ENCODE results near the gene PARD3B.

The PARD3B gene

DNA sequence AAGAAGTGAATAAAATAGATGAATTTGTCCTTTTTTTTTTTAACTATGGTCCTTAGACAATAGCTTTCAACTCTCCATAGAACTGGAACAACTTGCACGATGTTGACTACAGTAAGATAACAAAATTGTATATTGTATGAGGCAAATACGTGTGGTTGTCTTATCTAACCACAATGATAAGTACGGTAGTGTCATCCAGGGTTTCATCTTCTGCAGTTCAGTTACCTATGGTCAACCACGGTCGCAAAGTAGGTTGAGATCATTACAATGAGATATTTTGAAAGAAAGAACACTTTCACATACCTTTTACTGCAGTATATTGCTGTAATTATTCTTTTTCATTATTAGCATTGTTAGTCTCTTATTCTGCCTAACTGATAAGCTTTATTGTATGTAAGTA, 295.2 kb downstream of the PARD3B start:
- H3K4me1 ChIP-seq (ENCODE audit: control insufficient read depth, insufficient read depth, low read length): no peaks in the 10 kb centered on the region
- no peaks in the 10 kb centered on the region for H3K9me3 ChIP-seq (ENCODE audit: control insufficient read depth, low read length)
- H3K27me3 ChIP-seq (ENCODE audit: control insufficient read depth, insufficient read depth, low read length): no peaks in the 10 kb centered on the region
- H3K36me3 ChIP-seq (ENCODE audit: control insufficient read depth, insufficient read depth, low read length): no peaks in the 10 kb centered on the region
- no peak overlapping the region for H3K4me3 ChIP-seq (ENCODE audit: low read length)
- H3K9ac ChIP-seq (ENCODE audit: low read length): no peak overlapping the region

DNA sequence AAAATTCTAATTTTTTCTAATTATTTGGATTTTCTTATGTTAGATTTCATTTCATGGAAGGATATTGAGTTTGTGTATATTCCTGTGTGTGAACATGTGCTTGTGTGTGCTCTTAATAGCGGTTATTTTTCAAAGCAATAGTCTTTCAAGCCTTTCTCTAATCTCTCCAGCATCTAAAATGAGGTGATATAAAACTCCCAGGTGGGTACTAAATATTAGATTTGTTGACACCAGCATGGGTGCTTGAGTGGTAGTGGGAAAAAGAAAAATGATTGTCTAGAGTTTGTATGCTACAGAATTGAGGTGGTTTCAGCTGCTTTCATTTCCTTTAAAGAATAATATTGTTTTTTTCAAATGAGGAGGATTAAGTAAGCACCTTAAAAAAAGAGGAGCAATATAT, 296.8 kb downstream of the PARD3B start:
- Histone ChIP-seq H3K9me3 (ENCODE audit: control insufficient read depth, low read length) (no peaks in the 10 kb centered on the region), H3K9ac (ENCODE audit: low read length) (no peak overlapping the region), H3K36me3 (ENCODE audit: control insufficient read depth, insufficient read depth, low read length) (no peaks in the 10 kb centered on the region), H3K4me3 (ENCODE audit: low read length) (no peak overlapping the region), H3K27me3 (ENCODE audit: control insufficient read depth, insufficient read depth, low read length) (no peaks in the 10 kb centered on the region), H3K4me1 (ENCODE audit: control insufficient read depth, insufficient read depth, low read length) (no peaks in the 10 kb centered on the region)

DNA sequence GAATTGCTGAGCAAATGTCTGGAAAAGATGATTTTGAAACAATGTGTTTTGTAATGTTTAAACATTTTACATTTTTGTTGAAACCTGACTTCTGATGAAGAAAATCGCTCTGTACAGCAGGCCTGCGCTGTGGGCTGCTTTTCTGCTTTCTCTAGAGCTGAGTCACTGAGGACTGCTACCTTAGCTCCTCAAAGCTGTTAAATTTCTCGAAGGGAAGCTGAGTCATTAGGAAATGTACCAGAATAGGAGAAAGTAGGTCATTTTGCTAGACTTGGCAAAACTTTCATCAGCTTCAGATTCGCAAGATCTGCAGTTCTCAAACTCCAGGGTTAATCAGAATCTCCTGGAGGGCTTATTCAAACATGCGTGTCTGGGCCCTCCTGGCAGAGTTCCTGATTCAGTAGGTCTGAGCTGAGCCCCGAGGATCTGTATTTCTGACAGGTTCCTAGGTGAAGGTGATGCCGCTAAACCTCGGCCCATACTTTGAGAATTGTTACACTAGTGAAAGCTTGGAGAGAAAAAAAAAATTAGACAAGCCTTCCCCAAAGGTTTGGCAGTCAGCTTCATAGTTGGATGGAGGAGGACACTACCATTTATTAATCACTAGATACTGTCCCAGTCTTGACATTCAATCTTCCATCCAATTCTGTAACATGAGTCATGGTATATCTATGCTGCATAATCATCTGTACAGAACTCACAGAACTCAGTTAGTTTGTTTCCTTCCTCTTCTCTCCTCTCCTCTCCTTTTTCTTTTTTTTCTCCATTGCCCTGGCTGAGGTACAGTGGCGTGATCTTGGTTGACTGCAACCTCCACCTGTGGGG, 297.6 kb downstream of the PARD3B start:
- no peak overlapping the region for H3K9ac ChIP-seq (ENCODE audit: low read length)
- no peaks in the 10 kb centered on the region for H3K4me1 ChIP-seq (ENCODE audit: control insufficient read depth, insufficient read depth, low read length)
- H3K36me3 ChIP-seq (ENCODE audit: control insufficient read depth, insufficient read depth, low read length): no peaks in the 10 kb centered on the region

DNA sequence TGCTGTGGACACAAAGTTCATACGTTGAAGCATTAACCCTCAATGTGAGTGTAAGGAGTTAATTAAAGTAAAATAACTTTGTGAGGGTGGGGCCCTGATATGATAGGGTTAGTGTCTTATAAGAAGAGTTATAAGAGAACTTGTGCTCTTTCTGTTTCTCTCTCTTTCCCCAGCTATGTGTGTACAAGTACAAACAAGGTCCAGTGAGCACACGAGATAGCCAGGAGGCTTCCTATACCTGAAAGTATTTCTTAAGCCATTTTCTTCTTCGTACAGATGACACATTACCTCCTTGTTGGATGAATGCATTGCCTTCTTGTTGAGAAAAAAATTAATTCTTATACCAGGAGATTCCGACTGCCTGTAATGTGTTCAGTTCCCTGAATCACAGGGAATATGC, 301.2 kb downstream of the PARD3B start:
- Histone ChIP-seq H3K4me3 (ENCODE audit: low read length) (no peak overlapping the region), H3K36me3 (ENCODE audit: control insufficient read depth, insufficient read depth, low read length) (no peaks in the 10 kb centered on the region), H3K4me1 (ENCODE audit: control insufficient read depth, insufficient read depth, low read length) (no peaks in the 10 kb centered on the region), H3K9ac (ENCODE audit: low read length) (no peak overlapping the region), H3K27me3 (ENCODE audit: control insufficient read depth, insufficient read depth, low read length) (no peaks in the 10 kb centered on the region), H3K9me3 (ENCODE audit: control insufficient read depth, low read length) (no peaks in the 10 kb centered on the region)

More for the DNA sequence above, 297.6 kb downstream of the PARD3B start:
- Histone ChIP-seq H3K27me3 (ENCODE audit: control insufficient read depth, insufficient read depth, low read length) (no peaks in the 10 kb centered on the region), H3K9me3 (ENCODE audit: control insufficient read depth, low read length) (no peaks in the 10 kb centered on the region), H3K4me3 (ENCODE audit: low read length) (no peak overlapping the region)

DNA sequence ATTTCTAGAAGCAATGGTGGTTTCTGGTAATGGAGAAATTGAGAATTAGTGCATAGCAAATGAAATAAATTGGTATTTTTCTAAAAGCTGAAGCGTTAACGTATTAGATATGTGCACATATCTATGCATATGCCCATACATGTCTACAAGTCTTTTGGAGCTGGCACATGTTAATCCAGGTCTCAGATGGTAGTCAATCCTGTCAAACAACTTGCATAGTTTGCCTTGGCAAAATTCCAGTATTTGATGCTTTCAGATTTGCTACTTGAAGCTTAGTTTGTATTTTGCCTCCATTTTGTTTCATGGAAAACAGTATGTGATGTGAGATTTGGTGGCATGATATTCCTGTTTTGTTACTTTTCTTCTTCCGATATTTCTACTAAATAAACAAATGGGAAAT, 304.6 kb downstream of the PARD3B start:
- no peaks in the 10 kb centered on the region for H3K36me3 ChIP-seq (ENCODE audit: control insufficient read depth, insufficient read depth, low read length)
- H3K4me1 ChIP-seq (ENCODE audit: control insufficient read depth, insufficient read depth, low read length): no peaks in the 10 kb centered on the region
- no peak overlapping the region for H3K4me3 ChIP-seq (ENCODE audit: low read length)
- H3K27me3 ChIP-seq (ENCODE audit: control insufficient read depth, insufficient read depth, low read length): no peaks in the 10 kb centered on the region
- H3K9ac ChIP-seq (ENCODE audit: low read length): no peak overlapping the region
- no peaks in the 10 kb centered on the region for H3K9me3 ChIP-seq (ENCODE audit: control insufficient read depth, low read length)

DNA sequence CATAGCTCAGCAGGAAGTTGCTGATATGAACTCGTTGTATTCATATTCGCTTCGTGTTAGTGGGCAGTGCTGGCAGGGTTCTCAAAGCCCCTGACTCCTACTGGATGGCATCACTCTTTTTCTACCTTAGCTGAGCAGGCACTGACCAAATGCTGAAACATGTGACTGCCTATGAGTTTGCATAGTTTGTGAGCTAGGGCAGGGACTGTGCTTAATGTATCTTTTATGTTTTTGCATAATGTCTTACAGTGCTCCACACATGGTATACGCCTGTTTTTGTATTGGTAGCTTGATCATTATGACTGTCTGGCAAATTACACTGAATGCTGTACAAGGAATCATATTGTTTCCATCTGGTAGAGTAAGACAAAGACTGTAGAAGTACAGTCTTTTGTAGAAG, 305.3 kb downstream of the PARD3B start:
- Histone ChIP-seq H3K4me3 (ENCODE audit: low read length) (no peak overlapping the region), H3K36me3 (ENCODE audit: control insufficient read depth, insufficient read depth, low read length) (no peaks in the 10 kb centered on the region), H3K4me1 (ENCODE audit: control insufficient read depth, insufficient read depth, low read length) (no peaks in the 10 kb centered on the region), H3K27me3 (ENCODE audit: control insufficient read depth, insufficient read depth, low read length) (no peaks in the 10 kb centered on the region), H3K9me3 (ENCODE audit: control insufficient read depth, low read length) (no peaks in the 10 kb centered on the region), H3K9ac (ENCODE audit: low read length) (no peak overlapping the region)

DNA sequence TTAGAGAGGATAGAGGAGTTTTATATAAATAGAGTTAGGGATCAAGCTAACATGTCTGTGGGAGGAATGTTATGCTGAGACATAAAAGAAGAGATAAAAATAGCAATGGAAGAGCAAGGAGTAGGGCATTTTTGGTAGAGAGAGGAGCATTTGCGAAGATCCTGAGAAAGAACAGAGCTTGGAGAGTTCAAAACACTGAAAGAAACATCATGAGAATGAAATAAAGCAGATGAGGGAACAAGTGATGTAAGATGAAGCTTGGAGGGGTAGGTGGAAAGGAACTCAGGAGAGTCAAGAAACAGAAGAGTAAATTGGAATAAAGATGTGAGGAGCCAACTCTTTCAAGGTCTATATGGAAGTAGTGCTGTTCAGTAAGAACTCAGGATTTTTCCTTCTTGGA, 308.6 kb downstream of the PARD3B start:
- Histone ChIP-seq H3K9ac (ENCODE audit: low read length) (no peak overlapping the region), H3K4me3 (ENCODE audit: low read length) (no peak overlapping the region), H3K27me3 (ENCODE audit: control insufficient read depth, insufficient read depth, low read length) (no peaks in the 10 kb centered on the region), H3K4me1 (ENCODE audit: control insufficient read depth, insufficient read depth, low read length) (no peaks in the 10 kb centered on the region), H3K36me3 (ENCODE audit: control insufficient read depth, insufficient read depth, low read length) (no peaks in the 10 kb centered on the region), H3K9me3 (ENCODE audit: control insufficient read depth, low read length) (no peaks in the 10 kb centered on the region)

DNA sequence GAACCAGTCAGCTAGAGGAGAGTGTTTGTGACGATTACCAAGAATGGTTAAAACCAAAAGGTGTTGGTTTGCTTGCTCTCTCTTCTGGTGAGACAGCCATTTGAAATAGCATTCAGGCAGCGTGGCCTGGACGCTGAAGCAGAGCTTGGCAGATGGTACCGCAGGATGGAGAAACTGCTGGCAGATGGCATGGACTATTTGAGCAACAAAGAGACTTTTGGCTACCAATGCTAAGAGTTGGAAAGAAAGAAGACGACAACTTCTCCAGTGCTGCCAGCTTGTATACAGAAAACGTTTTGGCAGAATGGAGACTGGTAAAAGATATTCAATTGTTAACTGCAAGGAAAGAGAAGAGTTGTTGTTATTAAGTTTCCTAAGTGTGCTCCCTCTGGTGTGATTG, 315.0 kb downstream of the PARD3B start:
- no peaks in the 10 kb centered on the region for H3K4me1 ChIP-seq (ENCODE audit: control insufficient read depth, insufficient read depth, low read length)
- no peaks in the 10 kb centered on the region for H3K27me3 ChIP-seq (ENCODE audit: control insufficient read depth, insufficient read depth, low read length)
- H3K36me3 ChIP-seq (ENCODE audit: control insufficient read depth, insufficient read depth, low read length): no peaks in the 10 kb centered on the region
- no peak overlapping the region for H3K9ac ChIP-seq (ENCODE audit: low read length)
- H3K4me3 ChIP-seq (ENCODE audit: low read length): no peak overlapping the region
- H3K9me3 ChIP-seq (ENCODE audit: control insufficient read depth, low read length): no peaks in the 10 kb centered on the region

DNA sequence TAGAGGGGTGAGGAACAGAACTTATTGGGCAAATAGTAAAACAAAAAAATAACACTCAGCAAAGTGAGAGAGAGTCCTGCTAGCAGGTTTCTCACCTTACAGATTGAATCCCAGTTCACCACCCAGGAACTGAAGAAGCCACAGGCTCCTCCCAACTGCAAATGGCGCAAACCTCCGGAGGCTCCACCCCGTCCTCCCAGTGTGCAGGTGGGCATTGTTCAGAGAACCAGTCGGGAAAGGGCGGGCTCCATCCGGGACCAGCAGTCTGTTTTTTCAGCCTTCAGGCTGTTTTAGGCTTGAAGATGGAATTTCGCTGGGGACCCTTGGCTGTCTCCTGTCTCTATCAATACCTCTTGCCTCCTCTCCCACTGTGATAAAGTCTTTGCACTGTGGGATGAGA, 317.5 kb downstream of the PARD3B start:
- H3K9ac ChIP-seq (ENCODE audit: low read length): no peak overlapping the region
- no peaks in the 10 kb centered on the region for H3K4me1 ChIP-seq (ENCODE audit: control insufficient read depth, insufficient read depth, low read length)
- no peaks in the 10 kb centered on the region for H3K36me3 ChIP-seq (ENCODE audit: control insufficient read depth, insufficient read depth, low read length)
- no peaks in the 10 kb centered on the region for H3K9me3 ChIP-seq (ENCODE audit: control insufficient read depth, low read length)
- H3K27me3 ChIP-seq (ENCODE audit: control insufficient read depth, insufficient read depth, low read length): no peaks in the 10 kb centered on the region
- H3K4me3 ChIP-seq (ENCODE audit: low read length): no peak overlapping the region

DNA sequence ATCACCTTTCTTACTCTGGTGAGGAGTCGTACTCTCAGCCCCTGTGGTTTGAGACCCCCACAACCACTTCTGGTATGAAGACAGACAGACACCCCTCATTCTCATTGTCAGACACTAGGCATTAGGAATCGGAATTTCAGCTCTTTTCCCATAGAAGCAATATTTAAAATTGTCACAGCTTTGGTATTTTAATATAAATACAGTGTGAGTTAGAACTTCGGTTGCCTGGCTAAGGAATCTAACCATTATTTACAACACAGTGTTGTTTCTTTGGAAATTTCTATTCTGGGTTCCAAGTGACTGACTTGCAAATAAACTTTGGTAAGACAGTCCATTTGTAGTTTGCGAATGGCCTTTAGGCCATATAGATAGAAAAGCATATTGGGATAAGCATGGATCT, 318.1 kb downstream of the PARD3B start:
- no peaks in the 10 kb centered on the region for H3K4me1 ChIP-seq (ENCODE audit: control insufficient read depth, insufficient read depth, low read length)
- H3K9ac ChIP-seq (ENCODE audit: low read length): no peak overlapping the region
- H3K27me3 ChIP-seq (ENCODE audit: control insufficient read depth, insufficient read depth, low read length): no peaks in the 10 kb centered on the region
- no peak overlapping the region for H3K4me3 ChIP-seq (ENCODE audit: low read length)
- no peaks in the 10 kb centered on the region for H3K36me3 ChIP-seq (ENCODE audit: control insufficient read depth, insufficient read depth, low read length)
- no peaks in the 10 kb centered on the region for H3K9me3 ChIP-seq (ENCODE audit: control insufficient read depth, low read length)

DNA sequence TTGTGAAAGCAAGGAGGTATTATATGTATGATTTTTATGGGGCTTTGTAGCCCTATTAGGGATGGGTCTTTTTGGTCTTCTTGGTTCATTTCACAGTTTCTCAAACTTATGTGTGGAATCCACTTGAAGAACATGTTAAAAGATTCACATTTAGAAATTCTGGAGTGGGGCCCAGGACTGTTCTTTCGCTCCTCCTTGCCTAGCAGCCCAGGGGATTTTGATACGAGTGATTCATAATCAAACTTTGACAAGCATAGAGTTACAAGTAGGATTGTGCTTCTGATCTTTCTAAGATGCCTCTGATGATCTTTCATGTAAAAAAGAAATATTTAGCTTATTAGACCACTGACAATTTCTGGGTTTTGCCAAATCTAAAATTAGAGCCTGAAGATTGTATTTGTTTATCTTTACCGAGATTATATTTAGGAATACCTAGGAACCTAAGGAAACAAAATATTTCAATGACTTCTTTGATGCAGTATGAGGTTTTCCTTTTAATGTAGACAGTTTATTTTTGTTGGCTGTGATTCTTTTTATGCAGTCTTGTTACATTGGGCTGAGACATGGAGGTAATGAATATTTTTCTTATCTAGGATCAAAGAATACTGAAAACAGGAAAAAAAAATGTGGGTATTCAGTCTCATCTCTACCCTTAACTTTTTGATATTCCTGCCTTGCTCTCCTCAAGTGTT, 324.0 kb downstream of the PARD3B start:
- H3K4me3 ChIP-seq (ENCODE audit: low read length): no peak overlapping the region
- no peaks in the 10 kb centered on the region for H3K9me3 ChIP-seq (ENCODE audit: control insufficient read depth, low read length)
- H3K36me3 ChIP-seq (ENCODE audit: control insufficient read depth, insufficient read depth, low read length): no peaks in the 10 kb centered on the region
- H3K27me3 ChIP-seq (ENCODE audit: control insufficient read depth, insufficient read depth, low read length): no peaks in the 10 kb centered on the region
- H3K4me1 ChIP-seq (ENCODE audit: control insufficient read depth, insufficient read depth, low read length): no peaks in the 10 kb centered on the region
- H3K9ac ChIP-seq (ENCODE audit: low read length): no peak overlapping the region

DNA sequence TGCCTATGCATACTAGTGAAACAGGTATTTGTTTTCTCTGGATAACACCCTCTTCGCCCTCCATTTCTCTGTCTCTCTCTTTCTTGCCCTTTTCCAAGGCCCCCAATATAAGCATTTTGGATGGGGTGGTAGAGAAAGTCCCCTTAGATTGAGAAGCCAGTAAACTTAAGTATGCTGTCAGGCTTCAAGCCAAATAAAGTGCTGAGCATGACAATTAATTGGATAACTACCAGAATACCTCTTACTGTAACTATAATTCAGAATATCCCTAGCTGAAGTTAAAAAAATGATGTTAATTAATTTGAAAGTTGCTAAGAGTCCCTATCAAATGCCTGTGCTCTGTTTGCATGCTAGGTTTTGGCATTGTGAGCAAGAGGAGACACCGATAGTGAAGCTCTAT, 324.8 kb downstream of the PARD3B start:
- H3K4me3 ChIP-seq (ENCODE audit: low read length): no peak overlapping the region
- H3K4me1 ChIP-seq (ENCODE audit: control insufficient read depth, insufficient read depth, low read length): no peaks in the 10 kb centered on the region
- no peaks in the 10 kb centered on the region for H3K27me3 ChIP-seq (ENCODE audit: control insufficient read depth, insufficient read depth, low read length)

More for the DNA sequence above, 324.8 kb downstream of the PARD3B start:
- no peak overlapping the region for H3K9ac ChIP-seq (ENCODE audit: low read length)
- H3K36me3 ChIP-seq (ENCODE audit: control insufficient read depth, insufficient read depth, low read length): no peaks in the 10 kb centered on the region
- H3K9me3 ChIP-seq (ENCODE audit: control insufficient read depth, low read length): no peaks in the 10 kb centered on the region

Data from mucosa of stomach (tissue), 1 donor.